22Rv1 (cell line): ENCODE results near the gene KIF17.
A peak's percentile ranks its signal among the peaks of the same experiment; 100 is the strongest.

ENCODE experiments used
- CTCF ChIP-seq: fragments of 450-650 bp; IDR thresholded peaks from 2 replicates; pipeline ENCODE4 v1.5.1; 2017; ENCODE audit warnings: mild to moderate bottlenecking
- ZFX ChIP-seq: fragments of 450-650 bp; IDR thresholded peaks from 2 replicates; pipeline ENCODE4 v1.6.1; 2017; ENCODE audit warnings: antibody characterized with exemption, borderline replicate concordance

GRCh38 chr1:20640183-20640597 is 77.6 kb downstream of the KIF17 start:
- peak; percentile 87 for TF ChIP-seq CTCF
- no peak for TF ChIP-seq ZFX
